ENCODE results near the gene PRKAG1. TPM values are rescaled to one million over a fixed set of nuclear protein-coding genes. Genes with fewer than 3 reads are reported as not detected.
A peak's percentile ranks its signal among the peaks of the same experiment; 100 is the strongest.

The PRKAG1 gene
- total RNA-seq, 1 experiment from 2014 or later: 133 TPM

GRCh38 chr12:49051777-49052438 lies 33.3 kb upstream of the PRKAG1 start:
- no peak for DNase-seq (ENCODE audit: low read depth, low spot score)
- in situ Hi-C loops (cut with HindIII; ENCODE audit: low pct_unique_long_range_greater_than_20kb, low sequenced_read_pairs): no loop called here

DNA sequence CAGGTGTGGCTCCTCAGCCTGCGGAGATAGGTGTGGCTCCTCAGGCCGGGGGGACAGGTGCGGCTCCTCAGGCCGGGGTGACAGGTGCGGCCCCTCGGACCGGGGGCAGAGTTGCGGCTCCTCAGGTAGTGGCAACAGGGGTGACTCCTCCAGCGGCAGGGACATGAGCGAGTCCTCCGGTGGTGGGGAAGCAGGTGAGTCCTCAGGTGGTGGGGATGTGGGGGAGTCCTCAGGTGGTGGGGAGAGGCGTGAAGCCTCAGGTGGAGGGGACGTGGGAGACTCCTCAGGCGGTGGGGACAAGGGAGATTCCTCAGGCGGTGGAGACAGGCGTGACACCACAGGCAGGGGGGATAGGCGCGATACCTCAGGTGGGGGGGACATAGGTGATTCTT lies 32.8 kb upstream of the PRKAG1 start:
- no peak for DNase-seq (ENCODE audit: low read depth, low spot score)
- in situ Hi-C loops (cut with HindIII; ENCODE audit: low pct_unique_long_range_greater_than_20kb, low sequenced_read_pairs): no loop called here

DNA sequence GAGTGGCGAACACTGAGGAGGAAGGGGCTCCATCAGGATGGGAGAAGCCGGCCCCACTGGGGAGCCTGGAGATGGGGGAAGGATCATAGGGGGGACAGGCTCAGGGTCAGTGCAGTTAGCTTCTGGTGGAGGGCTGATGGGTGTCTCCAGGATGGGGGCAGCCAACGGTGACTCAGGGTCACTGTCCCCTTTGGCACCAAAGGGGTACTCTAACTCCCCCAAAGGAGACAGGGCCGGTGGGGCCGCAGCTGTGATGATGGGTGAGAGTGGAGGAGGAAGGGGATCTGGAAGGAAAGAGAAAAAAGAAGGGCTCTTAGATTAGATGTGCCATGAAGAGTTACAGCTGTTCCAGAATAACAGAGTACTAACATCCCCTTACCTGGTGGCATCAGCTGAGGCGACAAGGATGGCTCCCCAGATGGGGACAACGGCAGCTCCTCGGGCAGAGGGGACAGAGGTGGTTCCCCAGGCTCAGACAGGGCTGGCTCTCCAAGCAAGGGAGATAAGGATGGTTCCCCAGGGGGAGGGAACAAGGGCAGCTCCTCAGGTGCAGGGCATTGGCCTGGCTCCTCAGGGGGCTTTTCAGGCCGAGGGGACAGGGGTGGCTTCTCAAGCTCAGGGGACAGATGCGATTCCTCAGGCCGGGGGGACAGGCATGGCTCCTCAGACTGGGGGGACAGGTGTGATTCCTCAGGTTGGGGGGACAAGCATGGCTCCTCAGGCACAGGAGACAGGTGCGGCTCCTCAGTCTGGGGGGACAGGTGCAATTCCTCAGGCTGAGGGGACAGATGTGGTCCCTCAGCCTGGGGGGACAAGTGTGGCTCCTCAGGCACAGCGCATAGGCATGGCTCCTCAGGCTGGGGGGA lies 32.2 kb upstream of the PRKAG1 start:
- in situ Hi-C loops (cut with HindIII; ENCODE audit: low pct_unique_long_range_greater_than_20kb, low sequenced_read_pairs): no loop called here
- DNase-seq (ENCODE audit: low read depth, low spot score): no peak

GRCh38 chr12:49049566-49050224 lies 31.1 kb upstream of the PRKAG1 start:
- in situ Hi-C loops (cut with HindIII; ENCODE audit: low pct_unique_long_range_greater_than_20kb, low sequenced_read_pairs): no loop called here
- no peak for DNase-seq (ENCODE audit: low read depth, low spot score)

- no peak for DNase-seq (ENCODE audit: low read depth, low spot score)
- in situ Hi-C loops (cut with HindIII; ENCODE audit: low pct_unique_long_range_greater_than_20kb, low sequenced_read_pairs): no loop called here
These were observed 30.4 kb upstream of the PRKAG1 start for GRCh38 chr12:49048953-49049352.

- no peak for DNase-seq (ENCODE audit: low read depth, low spot score)
- in situ Hi-C loops (cut with HindIII; ENCODE audit: low pct_unique_long_range_greater_than_20kb, low sequenced_read_pairs): no loop called here
These were observed 27.7 kb upstream of the PRKAG1 start for GRCh38 chr12:49046129-49046895.

DNA sequence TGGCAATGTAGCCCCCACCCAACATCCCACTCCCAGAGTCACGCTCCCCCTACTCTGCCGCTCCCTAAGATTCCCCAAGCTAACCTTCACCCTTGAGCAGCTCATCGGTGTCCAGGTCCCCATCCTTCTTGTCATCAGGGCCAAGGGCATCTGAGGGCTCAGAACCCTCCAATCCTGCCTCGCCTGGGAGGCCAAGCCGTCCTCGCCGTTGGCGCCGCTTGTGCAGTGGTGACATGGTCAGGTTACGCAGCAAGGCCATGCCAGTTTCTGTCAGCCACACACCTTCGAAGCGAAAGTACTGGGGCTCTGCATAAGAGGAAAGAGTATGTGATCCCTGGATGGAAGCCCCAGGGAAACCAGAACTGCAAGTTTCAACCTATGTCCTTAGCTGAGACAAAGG lies 26.1 kb upstream of the PRKAG1 start:
- no peak for DNase-seq (ENCODE audit: low read depth, low spot score)
- in situ Hi-C loops (cut with HindIII; ENCODE audit: low pct_unique_long_range_greater_than_20kb, low sequenced_read_pairs): no loop called here

GRCh38 chr12:49043856-49044258 lies 25.3 kb upstream of the PRKAG1 start:
- in situ Hi-C loops (cut with HindIII; ENCODE audit: low pct_unique_long_range_greater_than_20kb, low sequenced_read_pairs): no loop called here
- peak; percentile 82 for DNase-seq (ENCODE audit: low read depth, low spot score)

DNA sequence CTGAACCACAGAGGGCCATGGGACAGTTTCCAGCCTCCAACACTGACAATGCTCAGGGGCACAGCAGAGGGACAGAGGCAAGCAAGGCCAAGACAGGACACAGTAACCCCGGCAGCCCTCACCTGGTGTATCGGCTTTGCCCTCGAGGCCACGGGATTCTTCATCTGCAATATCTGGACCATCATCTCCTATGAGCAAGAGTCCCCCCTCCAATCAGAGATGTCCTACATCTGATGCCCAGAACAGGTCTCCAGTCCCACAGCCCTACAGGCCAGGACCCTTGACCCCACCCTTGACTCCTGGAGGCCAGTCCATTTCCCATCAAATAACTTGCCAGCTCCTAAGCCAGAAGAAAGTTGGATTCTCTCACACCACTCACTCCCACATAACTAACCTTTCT lies 24.7 kb upstream of the PRKAG1 start:
- no peak for DNase-seq (ENCODE audit: low read depth, low spot score)
- in situ Hi-C loops (cut with HindIII; ENCODE audit: low pct_unique_long_range_greater_than_20kb, low sequenced_read_pairs): no loop called here

DNA sequence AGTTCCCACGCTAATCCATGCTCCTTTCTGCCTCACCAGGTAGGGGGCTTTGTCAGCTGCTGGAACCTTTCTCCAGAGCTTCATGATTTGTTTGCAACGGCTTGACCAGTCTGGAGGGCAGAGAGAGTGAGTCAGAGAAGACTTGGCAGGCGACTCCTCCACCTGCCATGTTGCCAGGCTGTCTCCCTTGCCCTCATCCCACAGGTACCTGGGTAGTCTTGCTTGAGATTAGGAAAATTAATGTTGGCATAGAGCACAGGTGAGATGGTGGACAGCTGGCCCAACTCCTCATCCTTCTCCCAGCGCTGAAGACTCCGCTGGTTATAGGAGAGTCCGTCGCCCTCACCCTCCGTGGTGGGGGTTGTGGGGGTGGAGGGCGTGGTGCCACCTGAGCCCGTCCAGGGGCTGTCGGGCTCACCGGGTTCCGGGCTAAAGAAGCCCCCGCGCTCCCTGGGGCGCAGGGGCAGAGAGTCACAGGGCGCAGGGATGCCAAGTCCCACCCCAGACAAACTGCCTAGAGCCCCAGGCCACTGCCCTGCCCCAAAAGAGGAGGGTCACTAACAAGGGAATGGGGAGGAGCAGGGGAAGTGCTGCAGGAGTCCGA lies 23.4 kb upstream of the PRKAG1 start:
- in situ Hi-C loops (cut with HindIII; ENCODE audit: low pct_unique_long_range_greater_than_20kb, low sequenced_read_pairs): no loop called here
- DNase-seq (ENCODE audit: low read depth, low spot score): no peak

DNA sequence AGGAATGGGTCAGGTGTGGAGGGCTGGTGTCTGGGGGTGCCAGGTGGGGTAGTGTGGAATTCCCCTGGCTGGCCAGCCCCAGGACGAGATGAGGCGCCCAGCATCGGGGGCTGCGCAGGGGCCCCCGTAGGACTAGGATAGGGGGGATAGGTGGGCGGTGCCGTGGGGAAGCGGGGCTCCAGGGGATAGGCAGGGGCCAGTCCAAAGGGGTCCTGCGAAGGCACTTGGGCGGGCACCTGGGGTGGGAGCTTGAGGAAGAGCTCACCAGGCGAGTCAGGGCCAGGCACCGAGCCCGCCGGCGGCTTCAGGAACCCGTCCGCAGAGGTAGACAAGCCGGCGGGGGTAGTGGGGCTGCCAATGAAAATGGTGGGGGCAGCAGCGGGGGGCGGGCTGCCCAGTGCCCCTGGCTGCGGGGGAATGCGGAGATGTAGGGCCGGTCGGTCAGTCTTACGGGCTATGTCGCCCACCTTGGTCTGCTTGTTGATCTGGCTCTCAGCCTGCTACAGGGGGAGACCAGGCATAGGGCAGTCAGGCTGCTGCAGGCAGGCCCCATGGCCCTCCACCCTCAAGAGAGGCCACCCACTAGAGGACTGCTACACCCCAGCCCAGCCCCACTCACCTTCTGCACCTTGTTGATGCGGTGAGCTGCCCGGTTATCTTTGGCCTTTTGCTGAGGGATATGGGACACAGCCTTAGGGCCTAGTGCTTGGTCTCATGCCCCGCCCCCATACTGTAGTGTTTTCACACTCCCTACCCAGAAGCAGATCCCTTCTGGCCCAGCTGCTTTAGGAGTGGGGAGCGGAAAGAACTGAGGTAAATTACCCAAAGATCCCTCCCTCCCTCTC lies 22.7 kb upstream of the PRKAG1 start:
- in situ Hi-C loops (cut with HindIII; ENCODE audit: low pct_unique_long_range_greater_than_20kb, low sequenced_read_pairs): no loop called here
- no peak for DNase-seq (ENCODE audit: low read depth, low spot score)

DNA sequence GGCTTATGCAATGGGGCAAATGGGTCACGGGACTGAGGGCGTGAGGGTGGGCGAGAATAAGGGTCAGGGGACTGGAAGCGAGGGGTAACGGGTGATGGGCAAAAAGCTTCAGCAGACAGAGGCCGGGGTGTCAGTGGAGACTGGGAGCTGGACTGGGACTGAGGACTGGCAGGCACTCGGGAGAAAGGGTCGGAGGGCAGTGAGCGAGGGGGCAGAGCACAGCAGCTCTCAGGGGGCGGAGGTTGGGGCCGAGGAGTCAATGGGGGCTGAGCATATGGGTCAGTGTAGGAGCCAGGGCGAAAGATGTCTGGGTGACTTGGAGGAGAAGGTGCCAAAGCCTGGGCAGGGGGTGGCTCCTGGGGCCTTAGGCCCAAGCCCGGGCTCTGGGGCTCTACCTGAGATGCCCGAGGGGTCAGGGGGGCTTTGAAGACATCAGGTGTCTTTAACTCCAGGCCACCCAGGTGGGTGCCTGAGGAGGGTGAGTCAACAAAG lies 21.8 kb upstream of the PRKAG1 start:
- in situ Hi-C loops (cut with HindIII; ENCODE audit: low pct_unique_long_range_greater_than_20kb, low sequenced_read_pairs): no loop called here
- DNase-seq (ENCODE audit: low read depth, low spot score): no peak

GRCh38 chr12:49039421-49040363 lies 21.1 kb upstream of the PRKAG1 start:
- DNase-seq (ENCODE audit: low read depth, low spot score): no peak
- in situ Hi-C loops (cut with HindIII; ENCODE audit: low pct_unique_long_range_greater_than_20kb, low sequenced_read_pairs): no loop called here

- in situ Hi-C loops (cut with HindIII; ENCODE audit: low pct_unique_long_range_greater_than_20kb, low sequenced_read_pairs): no loop called here
- no peak for DNase-seq (ENCODE audit: low read depth, low spot score)
These were observed 19.8 kb upstream of the PRKAG1 start for GRCh38 chr12:49038291-49038955.

- in situ Hi-C loops (cut with HindIII; ENCODE audit: low pct_unique_long_range_greater_than_20kb, low sequenced_read_pairs): no loop called here
- no peak for DNase-seq (ENCODE audit: low read depth, low spot score)
These were observed 19.3 kb upstream of the PRKAG1 start for GRCh38 chr12:49037947-49038237.

Measured in SK-MEL-5 (cell line).